ENCODE data around the gene TECPR2.

- TF ChIP-seq CTCF (IDR thresholded peaks at IDR 0.05; ENCODE audit: poor library complexity) (no peak), EZH2 (IDR thresholded peaks at IDR 0.05; ENCODE audit: borderline replicate concordance) (no peak), EZH2phosphoT487 (IDR thresholded peaks at IDR 0.05; ENCODE audit: low read depth, severe bottlenecking, unreplicated experiment) (no peak)
Measured at GRCh38 chr14:102317564-102318248, 45.0 kb upstream of the TECPR2 start.
